Measurements from ENCODE around the gene DCUN1D2. TPM values are rescaled to one million over a fixed set of nuclear protein-coding genes. Genes with fewer than 3 reads are reported as not detected.

The DCUN1D2 gene
- total RNA-seq, 1 donor from 2014 or later, result 12.9 TPM

DNA sequence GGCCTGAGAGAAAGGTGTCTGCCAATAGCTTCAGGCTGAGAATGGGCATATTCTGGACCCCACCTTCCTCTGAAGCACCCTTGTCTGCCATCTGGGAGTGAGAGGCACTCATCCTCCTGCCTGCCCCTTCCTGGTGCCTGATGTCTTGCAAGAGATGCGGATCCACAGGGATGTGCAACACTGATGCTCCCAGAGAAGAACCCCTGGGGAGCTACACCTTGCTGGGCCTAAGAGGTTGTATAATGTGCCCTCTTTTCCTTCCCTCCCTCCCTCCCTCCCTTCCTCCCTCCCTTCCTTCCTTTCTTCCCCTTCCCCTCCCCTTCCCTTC lies 71.8 kb downstream of the DCUN1D2 start:
- H3K27me3 ChIP-seq (ENCODE audit: control insufficient read depth, insufficient read depth, low read length), result peaks cover 9% of the 10 kb centered on the region
- no peak for DNase-seq (ENCODE audit: low read depth)
- H3K36me3 ChIP-seq (ENCODE audit: control insufficient read depth, insufficient read depth, low read length), result no peaks in the 10 kb centered on the region
- no peak overlapping the region for H3K4me3 ChIP-seq (ENCODE audit: low read depth, low read length)
- TF ChIP-seq, protein P1, sequence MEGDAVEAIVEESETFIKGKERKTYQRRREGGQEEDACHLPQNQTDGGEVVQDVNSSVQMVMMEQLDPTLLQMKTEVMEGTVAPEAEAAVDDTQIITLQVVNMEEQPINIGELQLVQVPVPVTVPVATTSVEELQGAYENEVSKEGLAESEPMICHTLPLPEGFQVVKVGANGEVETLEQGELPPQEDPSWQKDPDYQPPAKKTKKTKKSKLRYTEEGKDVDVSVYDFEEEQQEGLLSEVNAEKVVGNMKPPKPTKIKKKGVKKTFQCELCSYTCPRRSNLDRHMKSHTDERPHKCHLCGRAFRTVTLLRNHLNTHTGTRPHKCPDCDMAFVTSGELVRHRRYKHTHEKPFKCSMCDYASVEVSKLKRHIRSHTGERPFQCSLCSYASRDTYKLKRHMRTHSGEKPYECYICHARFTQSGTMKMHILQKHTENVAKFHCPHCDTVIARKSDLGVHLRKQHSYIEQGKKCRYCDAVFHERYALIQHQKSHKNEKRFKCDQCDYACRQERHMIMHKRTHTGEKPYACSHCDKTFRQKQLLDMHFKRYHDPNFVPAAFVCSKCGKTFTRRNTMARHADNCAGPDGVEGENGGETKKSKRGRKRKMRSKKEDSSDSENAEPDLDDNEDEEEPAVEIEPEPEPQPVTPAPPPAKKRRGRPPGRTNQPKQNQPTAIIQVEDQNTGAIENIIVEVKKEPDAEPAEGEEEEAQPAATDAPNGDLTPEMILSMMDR (IDR thresholded peaks at IDR 0.05; ENCODE audit: insufficient read depth, low read length, poor library complexity, severe bottlenecking), result no peak

DNA sequence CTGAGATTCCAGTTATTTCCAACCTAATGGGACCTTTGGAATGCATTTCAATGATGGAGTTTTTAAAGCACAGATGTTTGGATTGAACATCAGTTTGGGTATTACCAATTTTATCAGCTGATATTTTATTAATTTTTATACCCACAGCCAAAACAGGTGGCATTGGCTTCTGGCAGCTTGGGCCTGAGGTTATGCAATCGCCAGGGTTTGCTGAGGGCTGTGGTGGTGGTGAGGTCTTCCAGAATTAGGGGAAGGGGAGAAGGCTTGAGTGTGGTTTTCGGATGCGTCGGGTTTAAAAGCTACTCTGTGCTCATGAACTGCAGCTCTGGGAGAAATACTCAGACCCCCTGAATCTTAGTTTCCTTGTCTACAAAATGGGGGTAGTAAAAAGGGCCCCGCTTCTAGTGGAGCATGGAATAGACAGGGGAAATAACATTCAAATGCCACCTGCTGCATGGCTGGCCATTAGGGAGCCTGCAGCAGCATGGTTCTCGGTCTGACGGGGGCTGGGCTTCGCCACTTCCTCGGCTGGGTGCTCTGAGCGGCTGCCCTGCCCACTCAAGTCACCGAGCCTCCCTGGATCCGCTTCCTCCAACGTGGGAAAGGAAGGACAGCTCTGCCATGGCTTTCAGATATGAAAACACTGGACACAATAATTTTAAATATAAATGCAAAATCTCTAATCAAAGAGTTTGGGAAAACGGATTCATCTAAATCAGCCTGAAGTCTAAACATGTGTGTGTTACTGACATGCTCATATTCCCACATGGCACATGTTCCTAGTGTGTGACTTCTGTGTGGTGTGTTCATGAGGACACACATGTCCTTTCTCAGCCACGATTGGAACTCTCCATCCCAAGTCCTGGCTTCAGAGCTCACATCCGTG lies 72.4 kb downstream of the DCUN1D2 start:
- H3K4me3 ChIP-seq (ENCODE audit: low read depth, low read length), result no peak overlapping the region

DNA sequence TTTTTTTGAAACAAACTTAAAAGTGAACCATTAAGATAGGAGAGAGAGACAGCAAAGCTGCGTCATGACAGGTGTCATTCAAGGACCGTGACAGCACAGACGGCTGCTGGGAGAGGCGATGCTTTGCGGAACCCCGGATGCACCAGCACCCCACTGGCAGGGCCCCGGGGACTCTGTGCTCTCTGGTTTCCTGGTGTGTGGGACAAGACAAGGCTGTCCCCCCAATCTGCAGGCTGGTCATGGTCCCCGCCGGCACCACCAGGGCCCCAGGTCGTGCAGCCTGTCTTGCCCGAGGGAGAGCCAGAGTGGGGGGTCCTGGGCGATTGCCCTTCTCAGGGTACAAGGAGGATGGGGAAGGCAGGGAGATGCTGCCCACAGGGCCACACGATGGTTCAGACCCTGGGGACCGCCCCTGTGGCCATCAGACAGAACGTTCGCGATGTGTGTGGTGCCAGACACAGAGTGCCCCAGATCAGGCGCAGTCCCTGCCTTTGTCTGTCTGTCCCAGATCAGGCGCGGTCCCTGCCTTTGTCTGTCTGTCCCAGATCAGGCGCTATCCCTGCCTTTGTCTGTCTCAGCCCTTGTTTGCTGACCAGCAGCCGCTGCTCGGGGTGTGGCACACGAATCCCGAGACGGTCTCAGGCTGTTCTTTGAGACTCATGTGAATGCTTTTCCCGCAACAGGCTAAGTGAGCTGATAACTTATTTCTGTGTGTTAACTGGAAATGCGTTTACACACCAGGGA lies 73.3 kb downstream of the DCUN1D2 start:
- H3K27me3 ChIP-seq (ENCODE audit: control insufficient read depth, insufficient read depth, low read length), result peaks cover 7% of the 10 kb centered on the region
- no peak for DNase-seq (ENCODE audit: low read depth)
- no peak overlapping the region for H3K4me3 ChIP-seq (ENCODE audit: low read depth, low read length)
- H3K36me3 ChIP-seq (ENCODE audit: control insufficient read depth, insufficient read depth, low read length), result no peaks in the 10 kb centered on the region
- TF ChIP-seq, protein P1 (IDR thresholded peaks at IDR 0.05; ENCODE audit: insufficient read depth, low read length, poor library complexity, severe bottlenecking), result no peak

More for the DNA sequence above, 72.4 kb downstream of the DCUN1D2 start:
- TF ChIP-seq, protein P1 (IDR thresholded peaks at IDR 0.05; ENCODE audit: insufficient read depth, low read length, poor library complexity, severe bottlenecking), result no peak
- no peak for DNase-seq (ENCODE audit: low read depth)
- peaks cover 9% of the 10 kb centered on the region for H3K27me3 ChIP-seq (ENCODE audit: control insufficient read depth, insufficient read depth, low read length)
- H3K36me3 ChIP-seq (ENCODE audit: control insufficient read depth, insufficient read depth, low read length), result no peaks in the 10 kb centered on the region

DNA sequence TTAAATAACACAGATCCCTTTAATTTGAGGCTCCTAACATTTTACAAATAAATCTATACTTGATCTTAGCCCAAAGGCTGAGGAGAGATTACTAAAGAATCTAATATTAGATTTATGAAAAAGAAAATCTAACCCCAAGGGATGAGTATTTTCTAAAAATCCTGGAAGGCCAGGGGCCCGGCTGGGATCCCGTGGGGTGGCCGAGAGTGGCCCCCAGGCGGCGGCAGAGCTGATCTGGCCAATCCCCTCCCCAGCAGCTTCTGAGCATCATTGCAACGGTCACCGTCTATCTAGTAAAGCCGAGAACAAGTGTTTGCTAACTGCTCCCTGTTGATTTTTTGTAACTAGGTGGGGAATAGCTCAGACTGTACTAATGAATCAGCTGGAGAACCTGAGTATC lies 74.7 kb downstream of the DCUN1D2 start:
- Histone ChIP-seq H3K27me3 (ENCODE audit: control insufficient read depth, insufficient read depth, low read length) (peaks cover 7% of the 10 kb centered on the region), H3K36me3 (ENCODE audit: control insufficient read depth, insufficient read depth, low read length) (no peaks in the 10 kb centered on the region), H3K4me3 (ENCODE audit: low read depth, low read length) (no peak overlapping the region)
- DNase-seq (ENCODE audit: low read depth), result no peak
- TF ChIP-seq, protein P1 (IDR thresholded peaks at IDR 0.05; ENCODE audit: insufficient read depth, low read length, poor library complexity, severe bottlenecking), result no peak

DNA sequence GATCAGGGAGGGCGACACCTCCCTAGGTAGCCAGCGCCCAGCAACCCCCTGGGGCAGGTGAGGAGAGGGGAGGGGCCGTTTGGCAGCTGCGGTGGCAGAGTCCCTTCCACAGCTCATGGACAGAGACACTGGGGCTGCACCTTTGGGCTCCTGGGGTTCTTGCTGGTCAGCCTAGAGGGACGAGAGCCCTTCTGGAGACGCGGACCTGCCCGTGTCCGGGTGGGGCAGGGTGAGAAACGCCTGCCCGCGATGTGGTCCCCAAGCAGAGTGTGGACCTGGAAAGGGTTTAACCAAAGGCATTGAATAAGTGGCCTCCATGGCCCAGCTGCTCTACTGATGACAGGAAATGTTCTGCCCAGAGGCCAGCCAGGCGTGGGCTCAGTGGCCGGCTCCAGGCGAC lies 75.5 kb downstream of the DCUN1D2 start:
- no peak for DNase-seq (ENCODE audit: low read depth)
- TF ChIP-seq, protein P1 (IDR thresholded peaks at IDR 0.05; ENCODE audit: insufficient read depth, low read length, poor library complexity, severe bottlenecking), result no peak
- H3K27me3 ChIP-seq (ENCODE audit: control insufficient read depth, insufficient read depth, low read length), result peaks cover 7% of the 10 kb centered on the region

More for the DNA sequence above, 75.5 kb downstream of the DCUN1D2 start:
- Histone ChIP-seq H3K36me3 (ENCODE audit: control insufficient read depth, insufficient read depth, low read length) (no peaks in the 10 kb centered on the region), H3K4me3 (ENCODE audit: low read depth, low read length) (no peak overlapping the region)

All from kidney epithelial cell (primary cell).